Right lobe of liver (tissue), 6 donors: ENCODE data around the gene PPP1R12A. TPM values are rescaled to one million over a fixed set of nuclear protein-coding genes. Genes with fewer than 3 reads are reported as not detected.
A peak's percentile ranks its signal among the peaks of the same experiment; 100 is the strongest.

Experiments
- ATAC-seq, 4 donors: fragments of 200-7000 bp; cut with Tn5 transposase; one replicate each; pipeline ENCODE4 v1.9.1; 2020; ENCODE audit warnings: mild to moderate bottlenecking in 4 of 4, moderate library complexity in 4 of 4
- DNase-seq, 3 donors: peaks; one replicate each; pipeline ENCODE4 v3.0.0-alpha.2; 2020
- H3K27ac ChIP-seq, 3 donors: fragments of 200-600 bp; one replicate each; pipeline ENCODE4 v1.8.0; 2022
- H3K27me3 ChIP-seq, 2 donors: fragments of 200-600 bp; one replicate each; pipeline ENCODE4 v1.8.0; 2022
- H3K36me3 ChIP-seq, 4 donors: fragments of 200-600 bp; sonication (generic) in 1 of 4; one replicate each; pipeline versions ENCODE4 v1.5.1 to v1.8.0; 2017 to 2022; ENCODE audit warnings: control low read depth in 1 of 4
- H3K4me1 ChIP-seq, 4 donors: fragments of 200-600 bp; sonication (generic) in 1 of 4; one replicate each; pipeline versions ENCODE4 v1.5.1 to v1.8.0; 2017 to 2022; ENCODE audit warnings: control low read depth in 1 of 4
- H3K4me3 ChIP-seq, 3 donors: fragments of 200-600 bp; one replicate each; pipeline ENCODE4 v1.8.0; 2022
- H3K9me3 ChIP-seq, 4 donors: fragments of 200-600 bp; sonication (generic) in 1 of 4; one replicate each; pipeline versions ENCODE4 v1.5.1 to v1.8.0; 2017 to 2022; ENCODE audit warnings: control low read depth in 1 of 4
- POLR2A ChIP-seq: fragments of 450-650 bp; IDR thresholded peaks from one replicate; pipeline ENCODE4 v1.6.1; 2017; ENCODE audit warnings: antibody characterized with exemption, mild to moderate bottlenecking
- WGBS: methylation state at CpG from one replicate; pipeline ENCODE4 v1.1.6; 2018; ENCODE audit warnings: low coverage, low lambda C conversion rate; ENCODE audit not compliant: insufficient coverage; ENCODE audit errors: missing lambda C conversion rate; 5-methylcytosine and 5-hydroxymethylcytosine counted together
- intact Hi-C, 2 donors: fragments of 100-400 bp; cut with DNase I; formaldehyde crosslinking; loops; one replicate each; pipeline versions ENCODE4 v1.11.2 to v1.14.1; 2022
- total RNA-seq, 6 experiments: library from RNA; depleted of rRNA in 2 of 6; stranded (reverse); fragments of >200 nt in 2 of 6; fragmentation: NEBNext Ultra II Directional in 3 of 6; extraction: Animal tissue kit (Norgen Biotek cat#: 25700) in 3 of 6; gene quantifications; one replicate each; pipeline versions ENCODE4 v1.1.0 to v1.2.4, GENCODE V29; 2016 to 2023
- TF ChIP-seq, protein P1 (sequence below), 4 donors: fragments of 200-600 bp in 3 of 4; fragments of 450-650 bp in 1 of 4; IDR thresholded peaks; one replicate each; pipeline versions ENCODE4 v1.5.1 to v1.8.0; 2016 to 2022; ENCODE audit warnings: antibody characterized with exemption in 4 of 4, mild to moderate bottlenecking in 2 of 4
- donor health status: DM: no; HTN: yes; CAD: no.
- donor health status: DM: no; HTN: no; CAD: no.
- donor health status: DM: no; HTN: no; CAD: no.
- donor health status: DM: no; HTN: yes; CAD: no.
- donor health status: DM: no; HTN: yes; CAD: no.

The PPP1R12A gene
- total RNA-seq, 6 experiments from 2014 or later: 13.1 to 21.0 (median 19.2) TPM

DNA sequence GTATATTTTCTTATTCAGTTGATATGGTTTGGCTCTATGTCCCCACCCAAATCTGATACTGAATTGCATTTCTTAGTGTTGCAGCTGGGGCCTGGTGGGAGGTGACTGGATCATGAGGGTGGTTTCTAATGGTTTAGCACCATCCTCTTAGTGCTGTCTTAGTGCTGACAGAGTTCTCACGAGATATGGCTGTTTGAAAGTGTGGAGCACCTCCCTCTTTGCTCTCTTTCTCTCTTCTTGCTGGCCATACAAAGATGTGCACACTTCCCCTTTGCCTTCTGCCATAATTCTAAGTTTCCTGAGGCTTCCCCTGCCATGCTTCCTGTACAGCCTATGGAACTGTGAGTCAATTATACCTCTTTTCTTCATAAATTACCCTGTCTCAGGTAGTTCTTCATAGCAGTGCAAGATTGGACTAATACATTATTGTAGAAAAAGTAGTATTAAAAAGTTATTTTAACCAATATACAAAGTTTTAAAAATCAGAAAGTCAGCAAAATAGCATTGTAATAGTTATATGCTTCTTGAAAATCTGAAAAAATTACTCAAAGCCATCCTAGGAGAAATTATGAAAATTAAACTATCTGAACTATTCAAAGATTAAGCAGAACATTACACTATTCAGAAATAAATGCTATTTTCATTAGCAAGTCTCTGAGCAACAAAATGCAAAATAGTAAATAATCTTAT lies 84.1 kb downstream of the PPP1R12A start:
- ATAC-seq: no peak
- H3K9me3 ChIP-seq: no peaks in the 10 kb centered on the region
- no CpG with 5 or more reads among the region's 1 CpG for WGBS

DNA sequence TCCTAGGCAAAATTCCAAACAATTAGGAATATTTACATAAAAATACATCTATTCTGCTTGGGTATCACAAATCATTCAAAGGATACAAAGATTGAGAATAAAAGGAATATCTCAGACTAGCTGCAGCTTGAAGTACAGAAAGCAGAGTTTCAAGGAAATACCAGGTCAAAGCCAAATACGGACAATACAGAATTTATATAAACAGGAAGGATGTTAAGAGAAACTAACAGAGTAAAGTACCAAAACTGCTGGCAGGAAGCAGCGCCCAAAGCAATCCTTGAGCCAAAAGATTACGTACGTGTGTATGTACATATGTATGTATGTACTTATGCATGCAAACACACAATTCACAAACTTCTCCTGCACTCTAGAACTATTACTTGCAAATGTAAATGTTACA lies 86.6 kb downstream of the PPP1R12A start:
- no peak for DNase-seq
- intact Hi-C loops: no loop called here
- Histone ChIP-seq H3K4me3 (no peak overlapping the region), H3K36me3 (peaks cover 0 to 13% (median 5%) of the 10 kb centered on the region in 4 donors), H3K4me1 (no peaks in the 10 kb centered on the region), H3K27ac (no peak overlapping the region), H3K27me3 (no peaks in the 10 kb centered on the region), H3K9me3 (no peaks in the 10 kb centered on the region)
- ATAC-seq: peak; percentile 32 to 64 (median 46)
- 36% methylated on average over 4 of the region's 4 CpGs for WGBS
- TF ChIP-seq POLR2A: no peak
- TF ChIP-seq, protein P1, sequence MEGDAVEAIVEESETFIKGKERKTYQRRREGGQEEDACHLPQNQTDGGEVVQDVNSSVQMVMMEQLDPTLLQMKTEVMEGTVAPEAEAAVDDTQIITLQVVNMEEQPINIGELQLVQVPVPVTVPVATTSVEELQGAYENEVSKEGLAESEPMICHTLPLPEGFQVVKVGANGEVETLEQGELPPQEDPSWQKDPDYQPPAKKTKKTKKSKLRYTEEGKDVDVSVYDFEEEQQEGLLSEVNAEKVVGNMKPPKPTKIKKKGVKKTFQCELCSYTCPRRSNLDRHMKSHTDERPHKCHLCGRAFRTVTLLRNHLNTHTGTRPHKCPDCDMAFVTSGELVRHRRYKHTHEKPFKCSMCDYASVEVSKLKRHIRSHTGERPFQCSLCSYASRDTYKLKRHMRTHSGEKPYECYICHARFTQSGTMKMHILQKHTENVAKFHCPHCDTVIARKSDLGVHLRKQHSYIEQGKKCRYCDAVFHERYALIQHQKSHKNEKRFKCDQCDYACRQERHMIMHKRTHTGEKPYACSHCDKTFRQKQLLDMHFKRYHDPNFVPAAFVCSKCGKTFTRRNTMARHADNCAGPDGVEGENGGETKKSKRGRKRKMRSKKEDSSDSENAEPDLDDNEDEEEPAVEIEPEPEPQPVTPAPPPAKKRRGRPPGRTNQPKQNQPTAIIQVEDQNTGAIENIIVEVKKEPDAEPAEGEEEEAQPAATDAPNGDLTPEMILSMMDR (IDR thresholded peaks at IDR 0.05): no peak

More for the DNA sequence above, 84.1 kb downstream of the PPP1R12A start:
- Histone ChIP-seq H3K27ac (no peak overlapping the region), H3K4me3 (no peak overlapping the region), H3K4me1 (no peaks in the 10 kb centered on the region), H3K36me3 (no peaks in the 10 kb centered on the region), H3K27me3 (no peaks in the 10 kb centered on the region)
- intact Hi-C loops: no loop called here
- DNase-seq: no peak
- TF ChIP-seq POLR2A: no peak
- TF ChIP-seq, protein P1 (IDR thresholded peaks at IDR 0.05): no peak

DNA sequence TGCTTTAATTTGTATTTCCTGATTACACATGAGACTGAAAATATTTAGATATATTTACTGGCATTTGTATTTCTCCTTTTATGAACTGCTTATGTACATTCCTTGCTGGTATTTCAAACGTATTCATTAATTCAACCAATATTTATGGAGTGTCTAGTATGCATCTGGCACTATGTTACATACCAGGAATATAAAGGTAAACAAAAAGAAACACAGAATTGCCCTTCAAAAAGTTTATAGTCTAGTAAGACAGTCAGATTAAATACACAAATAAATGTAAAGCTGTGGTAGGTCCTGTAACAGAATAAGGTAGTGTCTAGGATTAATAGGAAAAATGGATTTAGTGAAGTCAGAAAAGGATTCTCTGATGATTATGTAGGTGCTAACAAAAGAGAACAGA lies 87.5 kb downstream of the PPP1R12A start:
- DNase-seq (no peak), ATAC-seq (no peak)
- H3K4me3 ChIP-seq: no peak overlapping the region
- no peaks in the 10 kb centered on the region for H3K9me3 ChIP-seq
- H3K36me3 ChIP-seq: peaks cover 0 to 13% (median 5%) of the 10 kb centered on the region in 4 donors
- no peak overlapping the region for H3K27ac ChIP-seq
- no peaks in the 10 kb centered on the region for H3K4me1 ChIP-seq
- no peaks in the 10 kb centered on the region for H3K27me3 ChIP-seq
- intact Hi-C loops: no loop called here
- no peak for TF ChIP-seq POLR2A
- TF ChIP-seq, protein P1 (IDR thresholded peaks at IDR 0.05): no peak
- WGBS: 69% methylated on average over 1 of the region's 1 CpG

DNA sequence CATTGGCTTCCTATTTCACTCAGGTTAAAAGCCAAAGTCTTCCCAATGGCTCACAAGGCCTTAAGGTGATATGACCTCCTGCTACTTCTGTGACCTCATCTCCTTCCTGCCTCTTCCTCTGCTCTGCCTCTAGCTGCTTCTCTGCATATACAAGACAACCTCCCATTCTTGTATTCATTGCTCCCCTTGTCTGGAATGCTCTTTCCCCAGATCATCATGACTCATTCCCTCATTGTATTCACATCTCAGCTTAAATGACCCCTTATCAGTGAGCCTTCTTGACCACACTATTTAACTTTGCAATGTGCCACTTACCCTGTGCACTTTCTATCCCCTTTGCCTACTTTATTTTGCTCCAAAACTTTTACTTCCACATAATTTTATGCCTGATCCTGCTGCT lies 90.2 kb downstream of the PPP1R12A start:
- no peak overlapping the region for H3K27ac ChIP-seq
- DNase-seq (no peak), ATAC-seq (peak in 2 of 4 donors; percentile 38 to 40)
- H3K27me3 ChIP-seq: no peaks in the 10 kb centered on the region
- H3K4me3 ChIP-seq: no peak overlapping the region
- no peaks in the 10 kb centered on the region for H3K4me1 ChIP-seq
- H3K36me3 ChIP-seq: peaks cover 0 to 13% (median 5%) of the 10 kb centered on the region in 4 donors
- TF ChIP-seq, protein P1 (IDR thresholded peaks at IDR 0.05): no peak
- no peak for TF ChIP-seq POLR2A
- intact Hi-C loops: no loop called here
- H3K9me3 ChIP-seq: no peaks in the 10 kb centered on the region
